ENCODE measurements around the gene SETD3.

Gene SETD3

GRCh38 chr14:99413911-99414310 lies 66.7 kb downstream of the SETD3 start:
- no peaks in the 10 kb centered on the region for H3F3A ChIP-seq (ENCODE audit: insufficient read depth, low read length)
- H3K4me3 ChIP-seq (ENCODE audit: low read depth, low read length, poor library complexity, severe bottlenecking) = no peak overlapping the region
- H3K4me2 ChIP-seq (ENCODE audit: low read length) = no peak overlapping the region
- TF ChIP-seq EZH2 (IDR thresholded peaks at IDR 0.05; ENCODE audit: borderline replicate concordance, low read length) (no peak), CTCF (IDR thresholded peaks at IDR 0.05; ENCODE audit: low read length) (no peak)
- H3K27ac ChIP-seq (ENCODE audit: low read depth, low read length, poor library complexity, severe bottlenecking) = no peak overlapping the region
- no peak overlapping the region for H2AFZ ChIP-seq (ENCODE audit: low read length)
- H3K9ac ChIP-seq (ENCODE audit: low read length) = no peak overlapping the region
- no peaks in the 10 kb centered on the region for H4K20me1 ChIP-seq (ENCODE audit: insufficient read depth, low read length)
- H3K4me1 ChIP-seq (ENCODE audit: insufficient read depth, low read length, severe bottlenecking) = no peaks in the 10 kb centered on the region
- H3K79me2 ChIP-seq (ENCODE audit: insufficient read depth, low read length) = no peaks in the 10 kb centered on the region
- no peaks in the 10 kb centered on the region for H3K9me2 ChIP-seq (ENCODE audit: low read depth, low read length)
- H3K36me3 ChIP-seq (ENCODE audit: insufficient read depth, low read length) = no peaks in the 10 kb centered on the region
- H3K9me3 ChIP-seq (ENCODE audit: low read length) = no peaks in the 10 kb centered on the region
- H3K27me3 ChIP-seq (ENCODE audit: insufficient read depth, low read length) = no peaks in the 10 kb centered on the region

- no peak overlapping the region for H3K9ac ChIP-seq (ENCODE audit: low read length)
- H3K4me1 ChIP-seq (ENCODE audit: insufficient read depth, low read length, severe bottlenecking) = no peaks in the 10 kb centered on the region
- TF ChIP-seq EZH2 (IDR thresholded peaks at IDR 0.05; ENCODE audit: borderline replicate concordance, low read length) = no peak
- no peak for TF ChIP-seq CTCF (IDR thresholded peaks at IDR 0.05; ENCODE audit: low read length)
- no peak overlapping the region for H3K27ac ChIP-seq (ENCODE audit: low read depth, low read length, poor library complexity, severe bottlenecking)
- no peaks in the 10 kb centered on the region for H3F3A ChIP-seq (ENCODE audit: insufficient read depth, low read length)
- no peak overlapping the region for H2AFZ ChIP-seq (ENCODE audit: low read length)
- no peaks in the 10 kb centered on the region for H3K36me3 ChIP-seq (ENCODE audit: insufficient read depth, low read length)
- H3K9me3 ChIP-seq (ENCODE audit: low read length) = no peaks in the 10 kb centered on the region
- no peaks in the 10 kb centered on the region for H3K9me2 ChIP-seq (ENCODE audit: low read depth, low read length)
- no peaks in the 10 kb centered on the region for H4K20me1 ChIP-seq (ENCODE audit: insufficient read depth, low read length)
- H3K4me2 ChIP-seq (ENCODE audit: low read length) = no peak overlapping the region
- H3K4me3 ChIP-seq (ENCODE audit: low read depth, low read length, poor library complexity, severe bottlenecking) = no peak overlapping the region
- no peaks in the 10 kb centered on the region for H3K79me2 ChIP-seq (ENCODE audit: insufficient read depth, low read length)
- H3K27me3 ChIP-seq (ENCODE audit: insufficient read depth, low read length) = no peaks in the 10 kb centered on the region
Measured at GRCh38 chr14:99413172-99413571, 67.5 kb downstream of the SETD3 start.

DNA sequence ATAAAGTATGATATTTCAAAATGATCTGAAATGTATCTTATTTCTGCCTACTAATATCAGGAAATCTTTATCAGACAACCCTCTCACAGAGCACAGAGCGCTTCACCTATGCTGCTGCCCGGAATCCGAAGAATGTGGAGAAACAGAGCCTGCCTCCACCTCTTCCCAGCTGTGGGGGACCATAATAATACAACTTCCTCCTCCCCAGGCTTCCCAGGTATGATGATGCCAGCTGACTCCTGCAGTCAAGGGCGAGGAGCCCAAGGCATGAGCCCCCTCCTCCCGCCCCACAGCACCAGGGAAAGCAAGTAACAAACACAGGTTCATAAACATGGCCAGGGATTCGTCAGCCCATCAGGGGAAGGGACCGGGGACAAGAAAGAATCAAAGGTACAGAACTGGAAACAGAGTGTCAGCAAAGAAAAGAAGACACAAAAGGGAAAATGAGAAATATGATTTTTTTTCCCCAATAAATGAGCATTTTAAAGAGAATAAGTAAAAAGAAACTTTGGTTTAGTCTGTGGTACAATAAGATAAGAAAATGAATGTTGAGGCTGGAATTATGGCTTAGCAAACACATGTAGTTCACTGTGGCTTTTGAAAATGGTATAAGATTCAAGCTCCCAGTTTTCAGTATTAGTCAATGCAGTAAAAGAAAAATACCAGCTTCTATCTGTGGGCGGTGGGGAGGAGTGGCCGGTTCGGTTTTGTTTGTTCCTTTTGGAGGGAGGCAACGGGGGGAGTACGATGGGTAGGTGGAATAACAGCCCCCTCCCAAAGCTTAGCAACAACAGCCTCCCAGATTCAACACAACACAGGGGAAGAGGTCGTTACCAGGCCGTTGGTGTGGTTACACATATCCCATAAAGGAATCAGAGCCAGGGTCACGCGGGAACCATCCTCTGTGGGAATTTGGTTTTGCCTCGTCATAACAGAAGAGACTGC lies 68.3 kb downstream of the SETD3 start:
- H3K36me3 ChIP-seq (ENCODE audit: insufficient read depth, low read length) = no peaks in the 10 kb centered on the region
- no peak overlapping the region for H3K27ac ChIP-seq (ENCODE audit: low read depth, low read length, poor library complexity, severe bottlenecking)
- H3F3A ChIP-seq (ENCODE audit: insufficient read depth, low read length) = no peaks in the 10 kb centered on the region
- H2AFZ ChIP-seq (ENCODE audit: low read length) = no peak overlapping the region
- H3K4me3 ChIP-seq (ENCODE audit: low read depth, low read length, poor library complexity, severe bottlenecking) = no peak overlapping the region
- no peaks in the 10 kb centered on the region for H3K27me3 ChIP-seq (ENCODE audit: insufficient read depth, low read length)
- no peaks in the 10 kb centered on the region for H4K20me1 ChIP-seq (ENCODE audit: insufficient read depth, low read length)
- H3K4me1 ChIP-seq (ENCODE audit: insufficient read depth, low read length, severe bottlenecking) = no peaks in the 10 kb centered on the region
- H3K9ac ChIP-seq (ENCODE audit: low read length) = no peak overlapping the region
- no peaks in the 10 kb centered on the region for H3K9me3 ChIP-seq (ENCODE audit: low read length)
- H3K9me2 ChIP-seq (ENCODE audit: low read depth, low read length) = no peaks in the 10 kb centered on the region
- no peaks in the 10 kb centered on the region for H3K79me2 ChIP-seq (ENCODE audit: insufficient read depth, low read length)
- H3K4me2 ChIP-seq (ENCODE audit: low read length) = no peak overlapping the region
- no peak for TF ChIP-seq CTCF (IDR thresholded peaks at IDR 0.05; ENCODE audit: low read length)
- no peak for TF ChIP-seq EZH2 (IDR thresholded peaks at IDR 0.05; ENCODE audit: borderline replicate concordance, low read length)

Measured in OCI-LY1 (cell line).